Activated gamma-delta T cell (primary cell): ENCODE results near the gene ITGA6.

ENCODE experiments used
- DNase-seq: peaks from one replicate; lab custom pipeline; 2025; lab: John Stamatoyannopoulos, UW
- total RNA-seq, 2 donors: gene quantifications; one replicate each; lab custom pipeline; 2026; lab: John Stamatoyannopoulos, UW

Gene ITGA6
- total RNA-seq = 52.4 to 231 reads per million in 2 donors

GRCh38 chr2:172427256-172427989 lies at the start of gene ITGA6:
TSS of gene ITGA6 (plus strand) at chr2:172427586.
- peak; percentile 66 for DNase-seq

GRCh38 chr2:172380436-172381274 lies 46.7 kb upstream of the ITGA6 start:
- DNase-seq = no peak

GRCh38 chr2:172381275-172382027 lies 45.9 kb upstream of the ITGA6 start:
- no peak for DNase-seq

- DNase-seq = no peak
Measured at GRCh38 chr2:172387361-172387760, 40.0 kb upstream of the ITGA6 start.

GRCh38 chr2:172389685-172390339 lies 37.6 kb upstream of the ITGA6 start:
- no peak for DNase-seq

GRCh38 chr2:172394002-172394401 lies 33.4 kb upstream of the ITGA6 start:
- no peak for DNase-seq

GRCh38 chr2:172395503-172395902 lies 31.9 kb upstream of the ITGA6 start:
- no peak for DNase-seq

- no peak for DNase-seq
Measured at GRCh38 chr2:172397148-172397834, 30.1 kb upstream of the ITGA6 start.

- no peak for DNase-seq
Measured at GRCh38 chr2:172398440-172398839, 28.9 kb upstream of the ITGA6 start.

- no peak for DNase-seq
Measured at GRCh38 chr2:172399765-172400164, 27.6 kb upstream of the ITGA6 start.

GRCh38 chr2:172402198-172402597 lies 25.2 kb upstream of the ITGA6 start:
- no peak for DNase-seq

GRCh38 chr2:172403402-172403801 lies 24.0 kb upstream of the ITGA6 start:
- DNase-seq = no peak

- DNase-seq = no peak
Measured at GRCh38 chr2:172403881-172404468, 23.4 kb upstream of the ITGA6 start.

- DNase-seq = no peak
Measured at GRCh38 chr2:172404824-172405223, 22.6 kb upstream of the ITGA6 start.

GRCh38 chr2:172405673-172406072 lies 21.7 kb upstream of the ITGA6 start:
- no peak for DNase-seq

GRCh38 chr2:172408143-172408766 lies 19.1 kb upstream of the ITGA6 start:
- DNase-seq = no peak

- no peak for DNase-seq
Measured at GRCh38 chr2:172409042-172409441, 18.3 kb upstream of the ITGA6 start.

GRCh38 chr2:172412984-172413492 lies 14.3 kb upstream of the ITGA6 start:
- no peak for DNase-seq

GRCh38 chr2:172415157-172415864 lies 12.1 kb upstream of the ITGA6 start:
- no peak for DNase-seq

GRCh38 chr2:172415865-172416183 lies 11.6 kb upstream of the ITGA6 start:
- no peak for DNase-seq
